Activated naive CD4-positive, alpha-beta T cell treated with anti-CD3 and anti-CD28 coated beads, Interleukin-2, amount 50 U/mL, for 72 hours (primary cell): ENCODE results near the gene DENND1B. TPM values are rescaled to one million over a fixed set of nuclear protein-coding genes. Genes with fewer than 3 reads are reported as not detected.

Source experiments
- ATAC-seq, 2 donors: fragments of 150-1000 bp; cut with Tn5 transposase; 2 replicates each; pipeline ENCODE4 v1.10.0; 2021; ENCODE audit warnings: mild to moderate bottlenecking in 2 of 2, moderate library complexity in 2 of 2
- DNase-seq, 2 donors: peaks; one replicate each; pipeline ENCODE4 v3.0.0; 2021 to 2022; ENCODE audit warnings: low spot score in 2 of 2
- H3K27ac Mint-ChIP-seq, 2 donors: one replicate each; pipeline ENCODE4 v1.8.0; 2022; ENCODE audit warnings: mild to moderate bottlenecking in 2 of 2, mixed read lengths in 2 of 2
- H3K36me3 Mint-ChIP-seq, 2 donors: one replicate each; pipeline ENCODE4 v1.8.0; 2022; ENCODE audit warnings: mixed read lengths in 2 of 2
- H3K9me3 Mint-ChIP-seq, 2 donors: one replicate each; pipeline ENCODE4 v1.8.0; 2022; ENCODE audit warnings: mixed read lengths in 2 of 2
- total RNA-seq, 2 donors: library from RNA; stranded (reverse); gene quantifications; one replicate each; pipeline ENCODE4 v1.2.3, GENCODE V29; 2022

DENND1B gene
- total RNA-seq, 2 donors from 2014 or later, result 9.3 to 21.3 TPM

DNA sequence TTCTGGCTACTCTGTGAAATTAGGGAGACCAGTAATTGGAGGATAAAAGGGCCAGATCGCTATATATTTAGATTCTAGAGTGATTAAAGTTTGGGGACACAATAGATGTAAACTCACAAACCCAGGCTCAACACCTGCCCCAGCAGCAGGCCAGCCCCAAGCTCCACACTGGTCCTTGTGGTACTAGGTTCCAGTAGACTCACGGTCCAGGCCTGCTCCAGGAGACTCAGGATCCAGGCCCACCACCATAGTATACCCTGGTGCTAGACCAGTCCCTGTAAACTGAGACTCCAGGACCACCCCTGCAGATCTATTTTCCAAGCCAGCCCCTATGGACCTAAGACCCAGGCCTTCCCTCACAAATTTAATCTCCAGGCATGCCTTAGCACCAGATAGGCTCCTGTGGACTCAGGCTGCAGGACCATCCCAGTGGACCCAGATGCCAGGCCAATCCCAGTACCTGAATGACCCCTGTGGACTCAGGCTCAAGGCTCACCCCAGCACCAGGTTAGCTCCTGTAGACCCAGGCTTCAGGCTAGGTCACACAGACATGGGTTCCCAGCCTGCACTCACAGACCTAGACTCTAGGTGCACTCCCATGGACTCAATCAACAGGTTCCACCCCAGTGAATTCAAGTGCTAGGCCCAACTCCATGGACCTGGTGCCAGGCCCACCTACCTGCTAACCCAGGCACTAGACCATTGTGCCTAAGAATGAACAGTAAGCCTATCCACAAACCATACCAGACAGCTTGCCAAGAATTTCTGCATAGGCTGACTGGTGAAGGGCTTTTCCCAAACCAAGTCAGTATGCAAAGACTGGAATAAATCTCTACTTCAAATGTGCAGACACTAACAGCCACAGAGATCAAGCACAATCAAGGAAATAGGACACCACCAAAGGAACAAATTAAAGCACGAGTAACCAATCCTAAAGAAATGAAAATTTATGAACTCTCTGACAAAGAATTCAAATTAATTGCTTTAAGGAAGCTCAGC is 13.8 kb upstream of the DENND1B start:
- Mint-ChIP-seq H3K36me3 (no peaks in the 10 kb centered on the region), H3K27ac (peak overlapping the region in 1 of 2 donors; percentile 45), H3K9me3 (peaks cover 0 to 5% of the 10 kb centered on the region in 2 donors)
- no peak for ATAC-seq
- no peak for DNase-seq

DNA sequence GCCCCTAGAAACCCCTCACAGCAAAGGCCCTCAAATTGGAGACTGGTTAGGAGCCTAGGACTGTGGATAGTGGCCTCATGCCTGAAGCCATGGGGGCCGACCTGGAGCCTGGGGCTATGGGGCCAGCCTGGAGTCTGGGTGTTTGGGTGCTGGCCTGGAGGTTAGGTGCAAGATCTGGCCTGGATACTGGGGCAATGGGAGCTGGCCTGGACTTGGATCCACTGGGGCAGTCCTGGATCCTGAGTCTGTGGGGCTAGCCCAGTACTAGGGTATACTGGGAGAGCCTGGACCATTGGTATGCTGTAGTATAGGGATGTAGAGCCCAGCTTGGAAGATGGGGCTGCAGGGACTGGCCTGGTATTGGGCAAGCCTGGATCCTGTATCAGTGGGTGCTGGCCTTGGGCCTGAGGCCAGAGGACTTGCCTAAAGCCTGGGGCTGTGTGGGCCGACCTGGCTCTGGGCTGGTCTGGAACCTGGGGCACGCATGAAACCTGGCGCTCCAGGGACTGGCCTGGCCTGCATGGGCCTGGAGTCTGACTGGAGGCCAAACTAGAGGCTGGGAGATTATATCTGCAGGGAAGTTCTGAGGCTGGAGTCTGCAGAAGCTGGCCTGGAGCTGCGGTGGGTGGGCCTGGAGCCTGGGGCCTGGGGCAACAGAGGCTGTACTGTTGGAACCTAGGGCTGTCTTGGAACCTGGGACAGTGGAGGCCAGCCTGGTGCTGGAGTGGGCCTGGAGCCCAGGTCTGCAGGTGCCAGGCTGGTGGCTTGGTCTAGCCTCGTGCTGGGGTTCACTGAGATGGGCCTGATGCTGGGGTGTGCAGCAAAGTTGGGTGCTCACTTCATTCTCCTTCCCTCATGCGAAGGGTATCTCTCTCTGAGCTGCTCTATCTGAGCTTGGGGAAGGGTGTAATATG is 12.6 kb upstream of the DENND1B start:
- Mint-ChIP-seq H3K27ac (peak overlapping the region in 1 of 2 donors; percentile 81), H3K9me3 (peaks cover 0 to 5% of the 10 kb centered on the region in 2 donors), H3K36me3 (no peaks in the 10 kb centered on the region)
- DNase-seq (no peak), ATAC-seq (no peak)

DNA sequence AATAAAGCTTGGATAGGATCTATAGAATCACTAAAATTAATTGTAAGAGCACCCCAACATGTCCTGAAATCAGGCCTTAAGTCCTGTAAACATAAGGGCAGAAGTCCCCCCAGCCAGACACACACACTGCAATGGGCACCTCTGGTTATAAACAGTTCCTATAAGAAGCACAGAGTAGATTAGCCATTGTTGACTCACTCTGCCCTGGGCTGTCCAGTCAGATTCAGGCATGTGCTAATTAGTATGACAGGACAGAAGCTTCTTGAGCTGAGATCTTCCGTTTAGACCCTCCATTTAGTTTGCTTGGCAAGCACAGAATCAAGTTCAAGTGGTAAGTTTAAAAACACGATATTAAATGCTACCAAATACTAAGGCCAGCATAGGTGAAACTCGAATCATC is 11.8 kb upstream of the DENND1B start:
- no peak for DNase-seq
- H3K9me3 Mint-ChIP-seq, result peaks cover 0 to 5% of the 10 kb centered on the region in 2 donors
- no peak for ATAC-seq
- no peaks in the 10 kb centered on the region for H3K36me3 Mint-ChIP-seq
- no peak overlapping the region for H3K27ac Mint-ChIP-seq

DNA sequence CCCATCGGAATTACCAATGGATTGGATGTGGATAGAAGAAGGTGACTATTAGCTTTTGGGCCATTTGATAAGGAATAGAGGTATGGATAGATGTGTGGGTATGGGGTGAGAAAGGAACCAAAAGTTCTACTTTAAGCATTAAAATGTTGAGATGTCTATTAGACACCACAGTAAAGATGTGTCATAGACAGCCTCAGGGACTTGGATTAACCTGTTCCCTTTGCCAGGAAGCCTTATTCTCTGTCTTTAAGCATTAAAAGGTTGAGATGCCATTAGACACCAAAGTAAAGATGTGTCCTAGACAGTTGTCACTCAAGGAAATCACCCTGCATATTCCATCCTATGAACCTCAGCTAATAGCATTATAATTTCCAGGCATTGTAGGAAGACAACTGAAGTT is 11.0 kb upstream of the DENND1B start:
- ATAC-seq (no peak), DNase-seq (no peak)
- Mint-ChIP-seq H3K27ac (no peak overlapping the region), H3K36me3 (no peaks in the 10 kb centered on the region), H3K9me3 (peaks cover 0 to 5% of the 10 kb centered on the region in 2 donors)

DNA sequence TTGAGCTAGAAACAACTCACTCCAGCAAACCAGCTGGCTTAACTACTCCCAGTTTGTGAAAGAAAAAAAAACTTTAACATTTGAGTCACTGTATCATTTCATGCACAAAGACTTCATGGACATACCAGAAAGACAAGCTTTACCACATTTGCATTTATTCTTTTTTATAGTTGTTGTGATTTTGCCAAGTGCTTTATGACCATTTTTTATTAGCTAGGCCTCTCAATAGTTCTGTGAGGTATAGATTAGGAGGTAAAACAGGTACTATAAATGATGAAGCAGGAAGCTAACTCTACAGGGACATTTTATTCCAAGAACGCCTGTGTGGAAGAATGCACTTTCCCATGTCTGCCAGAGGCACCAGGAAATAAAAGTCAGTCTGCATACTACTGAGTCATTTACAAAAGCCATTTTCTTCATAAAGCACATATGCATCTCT is 8.2 kb upstream of the DENND1B start:
- H3K27ac Mint-ChIP-seq, result no peak overlapping the region
- no peak for ATAC-seq

DNA sequence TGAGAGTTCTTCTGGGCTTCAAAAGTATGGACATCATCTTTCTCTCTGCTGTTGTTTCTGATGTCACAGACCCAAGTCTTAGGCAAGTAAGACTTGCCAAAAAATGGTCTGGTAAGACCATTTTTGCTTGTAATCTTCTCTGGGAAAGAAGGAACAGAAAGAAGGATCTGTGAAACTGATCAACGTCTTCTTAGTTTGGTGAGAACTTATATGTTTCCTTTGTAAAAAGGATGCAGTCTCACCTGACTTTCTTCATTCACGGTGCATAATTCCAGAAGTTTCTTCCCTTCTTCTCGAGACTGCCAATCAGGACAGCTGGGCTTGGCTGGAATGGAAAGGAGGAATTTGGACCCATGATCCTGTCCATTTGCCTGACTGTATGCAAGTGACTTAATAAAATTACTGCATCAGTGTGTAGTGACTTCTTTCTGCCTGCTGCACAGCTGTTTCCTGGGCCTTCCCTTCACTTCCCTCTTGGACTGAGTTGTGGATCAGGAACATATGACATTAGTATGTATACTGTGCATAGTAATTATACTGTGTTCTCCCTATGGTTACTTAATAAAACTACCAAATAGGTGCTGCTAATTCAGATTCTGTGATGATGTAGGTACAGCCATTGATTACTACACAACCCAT is 7.6 kb upstream of the DENND1B start:
- DNase-seq (no peak), ATAC-seq (no peak)
- Mint-ChIP-seq H3K9me3 (peaks cover 0 to 13% of the 10 kb centered on the region in 2 donors), H3K27ac (no peak overlapping the region), H3K36me3 (no peaks in the 10 kb centered on the region)

More for the DNA sequence above, 8.2 kb upstream of the DENND1B start:
- DNase-seq, result no peak
- Mint-ChIP-seq H3K36me3 (no peaks in the 10 kb centered on the region), H3K9me3 (peaks cover 0 to 13% of the 10 kb centered on the region in 2 donors)

DNA sequence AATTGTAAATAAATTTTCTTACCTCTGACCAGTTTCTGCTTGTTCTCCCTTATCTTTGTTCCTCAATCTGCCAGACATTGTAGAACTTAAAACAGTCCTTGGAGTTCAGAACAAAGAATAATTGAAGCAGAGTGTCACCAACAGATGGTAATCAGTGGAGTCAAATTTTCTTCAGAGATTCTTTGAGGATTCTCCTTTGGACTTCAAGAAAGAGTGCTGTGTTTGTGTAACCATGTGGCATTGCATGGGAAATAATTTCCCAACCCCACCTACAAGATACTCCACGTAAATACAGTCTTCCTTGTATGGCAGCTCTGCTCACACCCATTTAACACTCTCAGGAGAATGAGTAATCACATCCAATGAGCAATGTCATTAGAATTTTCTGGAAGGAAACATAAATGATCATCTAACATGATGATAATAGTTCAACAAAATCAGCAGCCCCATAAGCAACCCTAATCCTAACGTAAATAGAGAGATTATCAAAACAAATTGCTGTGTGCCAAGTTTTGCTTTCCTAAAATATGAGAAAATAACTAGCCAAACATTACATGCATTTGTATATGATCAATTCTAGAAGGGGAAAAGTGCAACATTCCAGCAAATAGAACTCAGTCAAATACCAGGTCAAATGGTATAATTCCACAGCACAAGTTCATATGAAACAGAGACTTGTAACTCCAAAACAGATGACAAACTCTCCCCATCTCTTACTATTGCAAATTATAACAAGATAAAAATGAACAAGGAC is 6.9 kb upstream of the DENND1B start:
- H3K36me3 Mint-ChIP-seq, result no peaks in the 10 kb centered on the region
- no peak for ATAC-seq

DNA sequence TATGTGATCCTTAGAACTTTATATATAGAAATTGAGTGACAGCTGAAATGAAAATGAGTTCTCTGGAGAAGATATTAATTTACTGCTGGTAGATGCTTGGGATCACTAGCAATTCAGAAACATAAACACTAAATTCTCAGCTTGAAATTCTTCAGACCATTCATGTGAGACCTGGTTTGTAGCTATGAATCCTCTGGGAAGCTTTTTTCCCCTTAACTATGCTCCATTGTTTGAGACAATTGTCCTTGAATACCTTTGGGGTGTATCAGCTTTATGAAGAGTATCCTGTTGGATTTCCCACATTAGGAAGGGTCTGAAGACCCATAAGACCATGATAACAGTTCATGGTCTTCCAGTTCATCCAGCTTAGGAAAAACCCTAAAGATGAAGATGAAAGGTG is 4.6 kb upstream of the DENND1B start:
- Mint-ChIP-seq H3K36me3 (no peaks in the 10 kb centered on the region), H3K27ac (no peak overlapping the region)

More for the DNA sequence above, 6.9 kb upstream of the DENND1B start:
- Mint-ChIP-seq H3K27ac (no peak overlapping the region), H3K9me3 (peaks cover 0 to 13% of the 10 kb centered on the region in 2 donors)
- DNase-seq, result no peak

DNA sequence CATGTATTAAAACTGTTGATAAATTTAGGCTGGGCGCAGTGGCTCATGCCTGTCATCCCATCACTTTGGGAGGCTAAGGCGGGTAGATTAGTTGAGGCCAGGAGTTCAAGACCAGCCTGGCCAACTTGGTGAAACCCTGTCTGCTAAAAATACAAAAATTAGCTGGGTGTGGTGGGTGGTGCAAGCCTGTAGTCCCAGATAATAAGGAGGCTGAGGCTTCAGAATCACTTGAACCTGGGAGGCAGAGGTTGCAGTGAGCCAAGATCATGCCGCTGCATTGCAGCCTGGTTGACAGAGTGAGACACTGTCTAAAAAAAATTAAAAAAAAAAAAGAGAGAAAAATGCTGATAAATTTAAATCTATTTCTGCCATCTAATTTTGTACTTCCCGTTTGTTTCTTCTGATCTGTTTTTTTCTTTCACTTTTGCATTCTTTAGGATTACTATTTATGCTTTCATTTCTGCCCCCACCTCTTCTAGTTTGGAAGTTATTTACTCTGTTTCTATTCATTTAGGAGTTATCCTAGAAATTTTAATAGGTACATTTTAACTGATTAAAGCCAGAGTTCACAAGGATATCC is 3.2 kb upstream of the DENND1B start:
- DNase-seq (no peak), ATAC-seq (no peak)
- H3K9me3 Mint-ChIP-seq, result peaks cover 0 to 8% of the 10 kb centered on the region in 2 donors
- H3K36me3 Mint-ChIP-seq, result peaks cover 5 to 6% of the 10 kb centered on the region in 2 donors
- H3K27ac Mint-ChIP-seq, result peak overlapping the region; percentile 19 to 58

More for the DNA sequence above, 4.6 kb upstream of the DENND1B start:
- no peak for ATAC-seq
- peaks cover 0 to 10% of the 10 kb centered on the region in 2 donors for H3K9me3 Mint-ChIP-seq
- no peak for DNase-seq

DNA sequence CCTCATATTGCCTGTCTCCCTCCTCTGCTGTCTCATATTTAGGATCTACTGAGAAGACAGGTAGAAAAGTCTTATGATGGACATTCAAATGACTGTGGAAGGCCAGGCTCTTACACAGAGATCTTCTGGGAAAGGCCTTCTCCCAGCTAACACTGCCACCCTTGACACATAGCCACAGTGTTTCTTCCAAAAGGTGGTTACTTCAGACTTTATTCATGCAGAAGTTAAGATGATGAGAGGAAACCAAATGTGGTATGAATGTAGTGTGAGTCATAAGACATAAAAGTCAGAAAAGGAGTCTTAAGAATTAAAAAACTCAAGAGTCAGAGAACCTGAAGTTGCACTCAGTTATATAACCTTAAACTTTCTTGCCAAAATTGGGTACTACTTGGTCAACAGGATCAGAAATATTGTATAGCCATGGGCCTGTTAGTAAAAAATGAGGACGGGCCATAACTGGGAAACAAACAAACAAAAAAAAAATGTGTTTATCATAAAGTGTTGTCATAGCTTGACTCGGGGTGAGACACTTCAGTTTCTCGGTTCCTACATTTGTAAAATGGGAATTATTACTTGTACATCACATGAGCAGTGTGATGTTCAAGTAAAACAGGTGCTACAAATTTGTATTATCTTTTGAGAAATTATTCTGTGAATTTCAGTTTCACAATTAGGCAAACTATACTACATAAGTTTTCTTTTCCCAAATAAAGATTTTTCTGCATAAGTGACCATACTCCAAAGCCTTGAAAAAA is 1.2 kb upstream of the DENND1B start:
- peak; percentile 75 to 83 for ATAC-seq
- peak overlapping the region; percentile 96 to 99 for H3K27ac Mint-ChIP-seq
- peak in 1 of 2 donors; percentile 42 for DNase-seq
- H3K36me3 Mint-ChIP-seq, result peaks cover 5 to 12% of the 10 kb centered on the region in 2 donors
- peaks cover 0 to 8% of the 10 kb centered on the region in 2 donors for H3K9me3 Mint-ChIP-seq

DNA sequence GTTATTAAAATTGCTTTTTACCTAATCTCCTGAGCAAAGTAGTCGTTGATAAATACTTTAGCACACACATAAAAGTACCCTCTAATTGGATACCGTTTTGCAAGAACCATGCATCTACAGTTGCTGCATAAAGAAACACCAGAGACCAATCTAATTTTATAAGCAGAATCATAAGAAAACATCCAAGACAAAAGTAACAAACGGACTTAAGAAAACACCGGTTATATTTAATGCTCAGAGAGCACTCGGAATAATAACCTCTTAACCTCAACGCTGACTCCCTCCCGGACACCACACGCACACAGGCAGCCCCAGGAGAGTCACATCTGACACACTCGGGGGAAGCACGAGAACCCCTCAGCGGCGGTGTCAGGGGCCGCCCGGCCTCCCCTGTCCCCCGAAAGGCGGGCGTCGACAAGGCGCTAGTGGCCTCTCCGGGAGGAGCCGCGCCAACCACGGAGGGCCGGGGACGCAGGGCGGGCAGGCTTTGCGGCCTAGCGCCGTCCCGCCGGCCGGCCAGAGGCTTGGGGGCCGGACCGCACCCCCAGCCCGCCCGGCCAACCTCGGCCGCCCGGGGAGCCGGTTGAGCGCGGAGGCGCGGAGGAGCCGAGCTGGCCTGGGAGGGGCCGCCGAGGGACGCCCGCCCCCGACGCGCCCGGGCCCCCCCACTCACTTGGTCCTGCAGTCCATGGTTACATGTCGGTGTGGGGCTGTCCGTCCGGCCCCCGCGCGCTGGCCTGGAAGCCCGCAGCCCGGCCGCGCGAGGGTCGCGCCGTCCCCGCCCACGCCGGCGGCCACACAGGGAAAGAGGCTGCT is 606 bp downstream of the DENND1B start:
- ATAC-seq, result peak; percentile 16 to 70
- peak overlapping the region; percentile 95 to 96 for H3K27ac Mint-ChIP-seq
- peak; percentile 51 to 76 for DNase-seq
- H3K9me3 Mint-ChIP-seq, result peaks cover 0 to 5% of the 10 kb centered on the region in 2 donors
- H3K36me3 Mint-ChIP-seq, result peaks cover 5 to 12% of the 10 kb centered on the region in 2 donors

DNA sequence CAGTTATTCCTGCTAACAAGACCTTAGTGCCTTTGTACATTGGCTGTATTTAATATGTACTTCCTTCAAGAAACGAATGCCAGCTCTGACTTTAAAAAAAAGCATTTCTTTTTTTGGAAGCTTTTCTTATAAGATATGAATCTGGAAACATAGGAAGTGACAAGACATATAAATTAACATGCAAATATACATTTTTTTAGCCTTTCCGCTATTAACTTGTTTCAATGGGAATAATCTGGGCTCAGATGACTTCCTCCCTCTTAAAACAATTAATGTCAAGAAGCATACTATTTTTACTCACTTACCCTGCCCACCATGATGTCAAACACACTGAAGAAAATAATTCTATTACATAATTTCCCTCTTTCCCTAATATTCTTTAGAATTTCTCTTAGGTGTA is 1.4 kb downstream of the DENND1B start:
- DNase-seq (no peak), ATAC-seq (no peak)
- Mint-ChIP-seq H3K9me3 (no peaks in the 10 kb centered on the region), H3K36me3 (peaks cover 5 to 12% of the 10 kb centered on the region in 2 donors), H3K27ac (peak overlapping the region; percentile 95 to 96)

DNA sequence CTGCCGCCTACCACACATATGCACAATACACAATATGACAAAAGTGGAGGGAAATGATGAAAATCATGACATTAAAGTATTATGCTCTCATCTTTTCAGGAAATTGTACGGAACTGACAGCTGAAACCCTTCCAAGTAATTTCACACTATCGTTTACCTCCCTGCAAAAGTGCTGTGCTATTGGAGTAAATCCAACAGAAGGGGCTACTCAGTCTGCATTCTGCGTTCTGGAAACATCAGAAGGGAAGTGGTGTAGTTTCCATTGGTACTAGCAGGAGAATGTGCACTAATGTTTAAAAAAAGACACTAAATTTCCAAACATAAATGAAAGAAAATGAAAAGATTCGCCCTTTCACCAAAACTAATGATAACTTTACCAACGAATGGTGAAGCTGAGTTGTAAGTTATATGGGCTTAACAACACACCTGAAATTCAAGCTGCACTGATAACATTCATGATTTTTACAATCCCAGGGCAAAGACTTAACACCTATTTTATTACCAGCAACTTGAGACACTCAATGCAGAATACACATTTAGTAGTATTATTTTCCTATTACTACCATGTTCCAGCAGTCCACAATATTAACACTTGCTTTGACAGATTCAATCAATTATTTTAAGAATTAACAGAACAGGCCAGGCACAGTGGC is 3.2 kb downstream of the DENND1B start:
- Mint-ChIP-seq H3K9me3 (no peaks in the 10 kb centered on the region), H3K27ac (no peak overlapping the region), H3K36me3 (peaks cover 5 to 23% of the 10 kb centered on the region in 2 donors)
- ATAC-seq (no peak), DNase-seq (no peak)

DNA sequence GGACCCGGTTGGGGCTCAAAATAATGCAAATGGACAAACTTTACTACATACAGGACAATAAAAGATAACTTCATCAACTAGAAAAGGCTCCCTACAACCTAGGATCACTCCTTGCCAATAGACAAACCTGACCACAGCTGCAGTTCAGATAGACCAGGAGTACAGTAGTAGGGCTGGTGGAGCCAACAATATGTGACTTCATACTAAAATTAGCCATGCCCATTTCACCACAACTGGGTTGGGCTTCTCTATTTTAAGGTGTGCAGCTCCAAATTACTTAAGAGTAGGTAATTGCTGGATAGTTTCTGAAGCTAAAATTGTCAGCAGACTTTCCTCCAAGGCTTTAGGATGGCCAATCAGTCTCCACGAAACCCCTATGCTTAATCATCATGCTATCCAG is 3.9 kb downstream of the DENND1B start:
- ATAC-seq (no peak), DNase-seq (no peak)
- Mint-ChIP-seq H3K36me3 (peaks cover 5 to 27% of the 10 kb centered on the region in 2 donors), H3K9me3 (no peaks in the 10 kb centered on the region), H3K27ac (no peak overlapping the region)
